ENCODE data around the gene CBLN2. TPM values are rescaled to one million over a fixed set of nuclear protein-coding genes. Genes with fewer than 3 reads are reported as not detected.

Gene CBLN2
- total and polyA plus RNA-seq, 4 experiments from 2014 or later = not detected

DNA sequence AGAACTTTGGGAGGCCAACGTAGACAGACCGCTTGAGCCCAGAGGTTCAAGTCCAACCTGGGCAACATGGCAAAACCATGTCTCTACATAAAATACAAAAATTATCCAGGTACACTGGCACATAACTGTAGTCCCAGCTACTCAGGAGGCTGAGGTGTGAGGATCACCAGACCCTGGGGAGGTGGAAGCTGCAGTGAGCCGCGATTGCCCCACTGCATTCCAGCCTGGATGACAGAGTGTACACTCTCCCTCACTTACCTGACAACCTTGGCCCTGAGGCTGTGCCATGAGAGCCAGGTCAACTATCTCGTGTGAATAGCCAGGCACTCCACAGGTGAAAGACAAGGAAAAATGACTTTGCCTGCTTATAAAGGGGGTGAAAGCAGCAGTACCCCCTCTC, 39.3 kb downstream of the CBLN2 start:
- CTCF ChIA-PET (ENCODE audit: partially characterized antibody) = no interaction called here
- Histone ChIP-seq H3K27me3 (ENCODE audit: insufficient read depth, low read length) (no peaks in the 10 kb centered on the region), H3K27ac (ENCODE audit: low read depth, low read length) (no peak overlapping the region), H3K36me3 (ENCODE audit: insufficient read depth, low read length) (no peaks in the 10 kb centered on the region), H3K4me1 (ENCODE audit: insufficient read depth, low read length) (no peaks in the 10 kb centered on the region), H3K4me3 (ENCODE audit: low read length in 2 of 2) (no peak overlapping the region), H3K9me3 (ENCODE audit: control insufficient read depth in 1 of 2, low read length in 2 of 2) (no peaks in the 10 kb centered on the region)
- DNase-seq = no peak
- H3K4me1 Mint-ChIP-seq = no peaks in the 10 kb centered on the region
- no peaks in the 10 kb centered on the region for H3K27me3 Mint-ChIP-seq
- POLR2A ChIA-PET (ENCODE audit: partially characterized antibody) = no interaction called here
- H3K27ac Mint-ChIP-seq = no peak overlapping the region
- H3K4me3 Mint-ChIP-seq = no peak overlapping the region
- no peaks in the 10 kb centered on the region for H3K36me3 Mint-ChIP-seq
- peaks cover 0 to 14% (median 4%) of the 10 kb centered on the region in 8 donors for H3K9me3 Mint-ChIP-seq
- intact Hi-C loops (cut with micrococcal nuclease) = no loop called here

DNA sequence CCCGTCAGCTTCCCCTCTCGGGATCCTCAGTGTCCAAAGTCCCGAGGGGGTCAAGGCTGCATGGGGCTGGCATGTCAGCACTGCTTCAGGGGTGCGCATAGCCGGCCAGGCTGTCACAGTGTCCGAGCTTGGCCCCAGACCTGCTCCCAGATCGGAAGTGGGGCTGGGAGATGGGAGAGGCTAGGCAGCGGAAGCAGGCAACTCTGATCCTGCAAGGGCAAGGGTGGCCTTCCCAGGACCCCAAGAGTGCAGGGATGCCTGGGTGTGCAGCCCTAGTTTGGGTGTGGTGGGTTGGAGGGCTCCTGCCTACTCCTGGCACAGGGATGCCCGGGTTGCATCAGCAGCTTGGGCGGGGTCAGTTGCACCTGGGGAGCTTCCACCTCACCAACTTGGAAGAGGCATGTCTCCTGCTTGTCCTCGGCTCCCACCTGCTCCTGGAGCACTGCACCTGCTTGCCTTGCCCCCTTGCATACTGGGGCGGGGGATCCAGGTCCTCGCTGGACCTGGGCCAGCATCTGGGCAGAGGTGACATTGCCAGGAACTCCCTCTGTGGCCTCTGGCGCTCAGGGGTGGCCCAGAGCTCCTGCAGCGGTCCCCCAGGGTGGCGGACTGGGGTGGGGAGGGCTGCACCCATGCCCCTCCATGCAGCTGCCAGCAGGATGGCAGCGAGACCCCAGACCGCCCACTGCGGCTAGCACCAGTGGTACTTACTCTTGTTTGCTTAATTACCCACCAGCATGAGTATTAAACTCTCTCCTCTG, 41.3 kb downstream of the CBLN2 start:
- ChIA-PET CTCF (ENCODE audit: partially characterized antibody) (no interaction called here), POLR2A (ENCODE audit: partially characterized antibody) (no interaction called here)
- H3K4me1 Mint-ChIP-seq = no peaks in the 10 kb centered on the region
- Histone ChIP-seq H3K4me1 (ENCODE audit: insufficient read depth, low read length) (no peaks in the 10 kb centered on the region), H3K4me3 (ENCODE audit: low read length in 2 of 2) (no peak overlapping the region), H3K27me3 (ENCODE audit: insufficient read depth, low read length) (no peaks in the 10 kb centered on the region), H3K27ac (ENCODE audit: low read depth, low read length) (no peak overlapping the region), H3K9me3 (ENCODE audit: control insufficient read depth in 1 of 2, low read length in 2 of 2) (no peaks in the 10 kb centered on the region), H3K36me3 (ENCODE audit: insufficient read depth, low read length) (no peaks in the 10 kb centered on the region)
- no peaks in the 10 kb centered on the region for H3K36me3 Mint-ChIP-seq
- peaks cover 0 to 9% (median 3%) of the 10 kb centered on the region in 8 donors for H3K9me3 Mint-ChIP-seq
- no peak overlapping the region for H3K27ac Mint-ChIP-seq
- no peak overlapping the region for H3K4me3 Mint-ChIP-seq
- no peak for DNase-seq
- intact Hi-C loops (cut with micrococcal nuclease) = no loop called here
- no peaks in the 10 kb centered on the region for H3K27me3 Mint-ChIP-seq

DNA sequence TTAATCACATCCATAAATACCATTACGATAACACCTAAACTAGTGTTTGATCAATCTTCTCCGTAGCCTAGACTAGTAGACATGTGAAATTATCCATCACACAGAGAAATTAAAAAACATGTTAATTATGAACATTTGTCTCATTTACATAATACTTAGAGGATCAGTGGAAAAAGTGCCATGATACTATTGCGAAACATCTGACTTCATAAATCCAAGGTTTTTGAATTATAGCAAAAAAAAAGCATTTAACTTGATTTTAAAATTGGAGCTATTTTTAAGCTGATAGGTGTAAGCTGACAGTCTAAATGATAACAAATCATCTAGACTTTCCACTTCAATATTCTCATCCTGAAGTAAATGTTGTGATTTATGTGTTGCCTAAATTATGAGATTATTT, 51.6 kb downstream of the CBLN2 start:
- Histone ChIP-seq H3K36me3 (ENCODE audit: insufficient read depth, low read length) (no peaks in the 10 kb centered on the region), H3K27ac (ENCODE audit: low read depth, low read length) (no peak overlapping the region), H3K4me1 (ENCODE audit: insufficient read depth, low read length) (no peaks in the 10 kb centered on the region), H3K27me3 (ENCODE audit: insufficient read depth, low read length) (no peaks in the 10 kb centered on the region), H3K9me3 (ENCODE audit: control insufficient read depth in 1 of 2, low read length in 2 of 2) (no peaks in the 10 kb centered on the region), H3K4me3 (ENCODE audit: low read length in 2 of 2) (no peak overlapping the region)
- peaks cover 0 to 2% (median 0%) of the 10 kb centered on the region in 8 donors for H3K9me3 Mint-ChIP-seq
- no peak overlapping the region for H3K4me3 Mint-ChIP-seq
- H3K27ac Mint-ChIP-seq = no peak overlapping the region
- no peaks in the 10 kb centered on the region for H3K27me3 Mint-ChIP-seq
- CTCF ChIA-PET (ENCODE audit: partially characterized antibody) = no interaction called here
- H3K36me3 Mint-ChIP-seq = no peaks in the 10 kb centered on the region
- POLR2A ChIA-PET (ENCODE audit: partially characterized antibody) = no interaction called here
- intact Hi-C loops (cut with micrococcal nuclease) = no loop called here
- no peak for DNase-seq
- H3K4me1 Mint-ChIP-seq = no peaks in the 10 kb centered on the region

Data from CD4-positive, alpha-beta memory T cell (primary cell).